ENCODE results near the gene BCL2A1. TPM values are rescaled to one million over a fixed set of nuclear protein-coding genes. Genes with fewer than 3 reads are reported as not detected.

BCL2A1 gene
- total RNA-seq, 2 experiments from 2014 or later, result 23.1 to 26.3 TPM

DNA sequence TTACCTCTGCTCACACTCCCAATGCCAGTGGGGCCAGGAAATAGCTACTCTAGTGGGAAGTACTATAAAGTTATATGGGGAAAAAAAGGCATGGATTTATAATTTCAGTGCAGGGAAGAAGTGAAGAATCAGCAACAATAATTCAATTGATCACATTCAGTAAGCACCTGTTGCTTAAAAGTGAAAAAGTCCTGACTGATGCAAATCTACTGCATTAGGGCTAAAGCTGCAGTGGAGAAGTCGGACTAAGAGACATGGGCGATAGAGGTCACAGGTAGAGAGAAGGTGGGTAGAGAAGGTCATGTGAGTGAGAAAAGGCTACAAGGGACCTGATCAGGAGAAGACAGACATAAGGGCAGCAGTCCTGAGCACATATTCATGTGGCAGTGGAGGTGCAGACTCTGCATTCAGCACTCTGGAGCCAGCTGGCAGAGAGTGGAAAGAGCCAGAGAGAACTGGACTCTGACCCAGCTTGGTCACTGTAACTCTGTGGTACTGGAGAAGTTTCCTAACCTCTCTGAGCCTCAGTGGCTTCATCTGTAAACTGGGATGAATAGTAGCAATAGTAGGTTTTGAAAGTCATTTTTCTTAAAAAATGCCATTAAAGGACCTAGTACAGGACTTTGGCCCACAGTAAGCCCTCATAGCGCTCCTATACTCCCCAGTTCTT, 17.6 kb upstream of the BCL2A1 start:
- Mint-ChIP-seq H3K4me3 (no peak overlapping the region), H3K36me3 (ENCODE audit: low read depth) (no peaks in the 10 kb centered on the region), H3K9me3 (ENCODE audit: insufficient read depth) (no peaks in the 10 kb centered on the region), H3K4me1 (ENCODE audit: low read depth) (peaks cover 3% of the 10 kb centered on the region), H3K27ac (no peak overlapping the region), H3K27me3 (ENCODE audit: low read depth) (peaks cover 7% of the 10 kb centered on the region)
- DNase-seq (no peak), ATAC-seq (no peak)
- ChIA-PET POLR2A (no interaction called here), CTCF (interaction anchor here (0.8 to 2.3 kb wide), 3 partner anchors 11 to 138 kb away, joined by 3 to 10 read pairs (median 4); no protein-coding TSS in a partner anchor)

DNA sequence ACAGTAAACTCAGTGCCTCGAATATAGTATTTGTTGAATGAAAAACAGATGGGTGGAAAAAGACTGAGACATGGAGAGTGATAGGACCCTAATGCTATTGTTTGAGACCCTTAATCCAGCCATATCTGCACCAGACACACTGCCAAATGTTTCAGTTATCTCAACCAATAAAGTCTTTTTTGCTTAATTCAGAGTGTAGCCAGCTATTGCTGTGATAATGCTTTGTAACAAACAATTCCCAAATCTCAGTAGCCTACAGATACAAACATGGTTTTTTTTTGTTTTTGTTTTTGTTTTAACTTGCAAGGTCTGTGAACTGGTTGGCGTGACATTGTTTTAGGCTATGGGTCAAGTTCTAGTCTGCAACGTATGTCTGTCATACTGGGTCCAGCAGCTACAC, 17.0 kb upstream of the BCL2A1 start:
- H3K4me1 Mint-ChIP-seq (ENCODE audit: low read depth), result no peaks in the 10 kb centered on the region
- CTCF ChIA-PET, result interaction anchor here (1.7 kb wide), 1 partner anchor 11 kb away, joined by 4 read pairs; no protein-coding TSS in a partner anchor
- no peak overlapping the region for H3K27ac Mint-ChIP-seq
- no peaks in the 10 kb centered on the region for H3K9me3 Mint-ChIP-seq (ENCODE audit: insufficient read depth)
- ATAC-seq (no peak), DNase-seq (no peak)
- POLR2A ChIA-PET, result no interaction called here
- H3K36me3 Mint-ChIP-seq (ENCODE audit: low read depth), result no peaks in the 10 kb centered on the region
- H3K4me3 Mint-ChIP-seq, result no peak overlapping the region
- peaks cover 7% of the 10 kb centered on the region for H3K27me3 Mint-ChIP-seq (ENCODE audit: low read depth)

DNA sequence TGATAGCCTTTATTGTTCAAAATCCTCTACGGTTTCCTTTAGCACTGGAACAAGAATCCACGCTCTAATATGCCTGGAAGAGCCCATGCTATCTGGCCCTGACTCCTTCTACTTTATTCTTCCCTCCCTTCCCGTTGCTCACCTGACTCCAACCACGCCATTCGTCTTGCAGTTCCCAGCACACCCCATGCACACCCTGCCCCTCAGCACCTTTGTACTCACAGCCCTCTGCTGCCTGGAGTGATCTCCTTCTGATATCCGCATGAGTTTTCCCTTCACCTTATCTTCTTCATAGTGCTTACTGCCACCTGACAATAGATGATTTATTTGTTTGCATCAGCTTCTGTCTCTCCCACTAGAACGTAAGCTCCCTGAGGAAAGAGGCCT, 16.6 kb upstream of the BCL2A1 start:
- H3K9me3 Mint-ChIP-seq (ENCODE audit: insufficient read depth), result no peaks in the 10 kb centered on the region
- no peaks in the 10 kb centered on the region for H3K36me3 Mint-ChIP-seq (ENCODE audit: low read depth)
- no peak for ATAC-seq
- no peaks in the 10 kb centered on the region for H3K4me1 Mint-ChIP-seq (ENCODE audit: low read depth)
- ChIA-PET CTCF (interaction anchor here (1.7 kb wide), 1 partner anchor 10 kb away, joined by 4 read pairs; no protein-coding TSS in a partner anchor), POLR2A (no interaction called here)
- H3K4me3 Mint-ChIP-seq, result no peak overlapping the region
- no peak for DNase-seq
- H3K27me3 Mint-ChIP-seq (ENCODE audit: low read depth), result peaks cover 7% of the 10 kb centered on the region
- H3K27ac Mint-ChIP-seq, result no peak overlapping the region

DNA sequence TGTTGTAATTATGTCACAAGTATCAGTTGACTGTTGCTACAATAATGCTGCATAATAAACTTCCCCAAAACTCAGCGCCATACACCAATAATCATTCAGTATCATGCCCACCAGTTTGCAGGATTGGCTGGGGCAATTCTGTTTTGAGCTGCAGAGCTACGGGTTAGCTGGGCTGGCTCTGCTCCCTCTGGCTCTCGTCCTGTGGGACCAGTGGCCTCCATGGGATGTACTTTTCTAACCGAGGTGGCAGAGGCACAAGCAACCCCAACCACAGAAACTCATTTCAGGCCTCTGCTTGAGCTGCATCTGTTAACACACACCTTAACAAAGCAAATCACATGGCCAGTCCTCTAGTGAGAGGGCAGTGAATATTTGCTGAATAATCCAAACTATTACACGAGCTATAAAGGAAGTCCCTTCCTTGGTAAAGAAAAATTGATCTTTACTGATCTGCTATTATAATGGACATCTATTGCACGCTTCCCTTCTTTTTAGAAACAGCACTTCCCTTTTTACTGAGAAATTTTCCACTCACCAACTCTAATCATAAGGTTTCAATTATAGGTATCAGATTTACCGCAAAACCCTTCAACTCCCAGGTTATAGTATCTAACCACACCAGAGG, 10.9 kb upstream of the BCL2A1 start:
- Mint-ChIP-seq H3K9me3 (ENCODE audit: insufficient read depth) (no peaks in the 10 kb centered on the region), H3K36me3 (ENCODE audit: low read depth) (no peaks in the 10 kb centered on the region), H3K27ac (no peak overlapping the region), H3K4me1 (ENCODE audit: low read depth) (peaks cover 14% of the 10 kb centered on the region), H3K4me3 (no peak overlapping the region), H3K27me3 (ENCODE audit: low read depth) (no peaks in the 10 kb centered on the region)
- ChIA-PET POLR2A (interaction anchor here (1.3 kb wide), 1 partner anchor 59 kb away, joined by 3 read pairs; no protein-coding TSS in a partner anchor), CTCF (interaction anchor here (0.8 to 1.7 kb wide), 4 partner anchors 9 to 128 kb away, joined by 4 to 6 read pairs (median 4); no protein-coding TSS in a partner anchor)
- DNase-seq, result no peak
- no peak for ATAC-seq

DNA sequence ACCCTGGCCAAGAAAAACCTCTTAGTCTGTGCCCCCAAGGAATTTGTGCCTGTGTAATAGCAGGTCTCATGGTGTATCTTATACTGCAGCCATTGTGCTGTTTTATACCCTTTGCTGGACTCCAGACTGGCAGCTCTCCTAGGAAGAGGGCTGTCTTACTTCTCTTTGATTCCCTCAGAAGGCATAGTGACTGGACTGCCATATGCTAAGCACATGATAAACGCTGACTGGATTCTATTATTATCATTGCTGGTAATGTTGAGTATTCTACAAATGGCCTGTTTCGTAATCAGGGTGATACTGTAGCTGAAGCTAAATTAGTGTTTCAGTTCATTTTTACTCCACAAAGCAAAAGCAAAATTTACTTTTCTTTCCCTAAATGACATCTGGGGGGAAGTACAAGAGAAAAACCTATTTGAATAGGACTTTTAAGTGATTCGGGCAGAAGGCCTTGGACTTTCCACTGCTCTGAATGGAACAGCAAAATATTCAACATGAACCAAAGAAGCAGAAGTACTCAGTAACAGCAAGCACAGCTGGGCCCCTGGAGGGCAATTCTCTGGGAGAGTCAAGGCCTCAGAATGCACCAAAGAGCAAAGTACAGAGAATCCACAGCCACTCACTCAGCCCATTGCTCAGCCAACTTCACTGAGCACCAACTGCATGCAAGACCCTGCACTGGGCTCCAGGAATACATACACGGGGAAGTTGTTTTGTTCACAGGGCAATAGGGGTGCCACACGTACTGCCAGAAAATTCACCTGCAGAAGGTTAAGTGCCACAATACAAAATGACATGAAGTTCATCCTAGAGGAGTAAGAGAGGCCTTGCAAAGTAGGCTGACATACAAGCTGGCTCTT, 7.9 kb upstream of the BCL2A1 start:
- Mint-ChIP-seq H3K27ac (no peak overlapping the region), H3K9me3 (ENCODE audit: insufficient read depth) (no peaks in the 10 kb centered on the region), H3K36me3 (ENCODE audit: low read depth) (no peaks in the 10 kb centered on the region), H3K4me1 (ENCODE audit: low read depth) (peaks cover 15% of the 10 kb centered on the region), H3K27me3 (ENCODE audit: low read depth) (no peaks in the 10 kb centered on the region), H3K4me3 (no peak overlapping the region)
- ATAC-seq, result no peak
- CTCF ChIA-PET, result no interaction called here
- DNase-seq, result no peak
- POLR2A ChIA-PET, result interaction anchor here (1.4 kb wide), 1 partner anchor 56 kb away, joined by 4 read pairs; no protein-coding TSS in a partner anchor

DNA sequence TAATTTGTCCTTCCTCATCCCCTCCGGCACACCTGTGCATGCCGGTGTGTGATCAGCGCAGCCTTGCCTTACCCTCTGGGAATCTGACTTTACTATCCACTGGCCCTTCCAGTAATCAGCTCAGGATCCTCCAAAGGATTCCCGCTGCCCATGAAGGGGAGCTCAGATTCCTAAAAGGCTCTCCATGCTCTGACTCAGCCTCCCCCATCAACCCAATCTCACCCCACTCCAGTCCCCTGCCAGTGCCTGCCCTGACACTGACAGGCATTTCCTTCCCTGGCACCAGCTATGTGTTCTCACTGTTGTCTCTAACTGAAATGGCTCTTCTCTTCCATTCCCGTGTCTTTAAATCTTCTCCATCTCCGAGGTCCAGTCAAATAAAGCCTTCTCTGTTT, 7.3 kb upstream of the BCL2A1 start:
- no peak for ATAC-seq
- Mint-ChIP-seq H3K27ac (no peak overlapping the region), H3K4me1 (ENCODE audit: low read depth) (peaks cover 21% of the 10 kb centered on the region), H3K36me3 (ENCODE audit: low read depth) (no peaks in the 10 kb centered on the region), H3K9me3 (ENCODE audit: insufficient read depth) (no peaks in the 10 kb centered on the region), H3K4me3 (no peak overlapping the region), H3K27me3 (ENCODE audit: low read depth) (no peaks in the 10 kb centered on the region)
- no peak for DNase-seq
- ChIA-PET CTCF (interaction anchor here (1.3 kb wide), 1 partner anchor 14 kb away, joined by 5 read pairs; no protein-coding TSS in a partner anchor), POLR2A (interaction anchor here (1.4 kb wide), 1 partner anchor 55 kb away, joined by 4 read pairs; no protein-coding TSS in a partner anchor)

DNA sequence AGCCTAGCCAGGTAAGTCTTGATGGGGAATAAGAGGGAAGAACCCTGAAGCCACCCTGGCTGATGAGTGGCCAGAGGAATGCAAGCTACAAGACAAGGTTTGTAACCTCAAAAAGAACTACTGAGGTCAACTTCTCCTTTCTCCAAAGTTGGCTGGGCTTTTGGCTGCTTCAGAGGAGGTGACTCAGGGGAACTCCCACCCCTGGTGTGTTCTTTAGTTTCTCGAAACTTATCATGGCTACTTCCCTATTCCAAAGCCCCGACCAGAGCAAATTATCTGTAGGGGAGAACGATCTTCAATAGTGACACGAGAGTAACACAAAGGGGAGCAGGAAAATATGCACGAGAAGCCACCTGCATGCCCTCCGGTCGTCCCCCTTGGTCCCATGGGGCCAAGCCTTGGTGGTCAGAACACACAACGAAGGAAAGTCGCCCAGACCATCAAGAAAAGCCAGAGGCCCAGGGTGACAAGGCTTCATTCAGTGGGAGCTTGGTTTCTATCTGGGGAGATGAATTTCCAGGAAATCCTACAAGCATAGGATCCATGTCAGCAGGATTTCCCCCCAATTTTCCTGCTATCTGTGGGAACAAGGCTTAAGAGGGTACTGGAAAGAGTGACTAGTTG, 6.5 kb upstream of the BCL2A1 start:
- Mint-ChIP-seq H3K4me1 (ENCODE audit: low read depth) (peaks cover 27% of the 10 kb centered on the region), H3K9me3 (ENCODE audit: insufficient read depth) (no peaks in the 10 kb centered on the region), H3K36me3 (ENCODE audit: low read depth) (no peaks in the 10 kb centered on the region), H3K27ac (no peak overlapping the region), H3K27me3 (ENCODE audit: low read depth) (no peaks in the 10 kb centered on the region), H3K4me3 (no peak overlapping the region)
- ChIA-PET POLR2A (interaction anchor here (0.6 to 1.4 kb wide), 2 partner anchors 55 to 184 kb away, joined by 3 to 4 read pairs; no protein-coding TSS in a partner anchor), CTCF (interaction anchor here (1.0 to 1.3 kb wide), 2 partner anchors 11 to 15 kb away, joined by 4 to 5 read pairs; no protein-coding TSS in a partner anchor)
- DNase-seq (no peak), ATAC-seq (no peak)

DNA sequence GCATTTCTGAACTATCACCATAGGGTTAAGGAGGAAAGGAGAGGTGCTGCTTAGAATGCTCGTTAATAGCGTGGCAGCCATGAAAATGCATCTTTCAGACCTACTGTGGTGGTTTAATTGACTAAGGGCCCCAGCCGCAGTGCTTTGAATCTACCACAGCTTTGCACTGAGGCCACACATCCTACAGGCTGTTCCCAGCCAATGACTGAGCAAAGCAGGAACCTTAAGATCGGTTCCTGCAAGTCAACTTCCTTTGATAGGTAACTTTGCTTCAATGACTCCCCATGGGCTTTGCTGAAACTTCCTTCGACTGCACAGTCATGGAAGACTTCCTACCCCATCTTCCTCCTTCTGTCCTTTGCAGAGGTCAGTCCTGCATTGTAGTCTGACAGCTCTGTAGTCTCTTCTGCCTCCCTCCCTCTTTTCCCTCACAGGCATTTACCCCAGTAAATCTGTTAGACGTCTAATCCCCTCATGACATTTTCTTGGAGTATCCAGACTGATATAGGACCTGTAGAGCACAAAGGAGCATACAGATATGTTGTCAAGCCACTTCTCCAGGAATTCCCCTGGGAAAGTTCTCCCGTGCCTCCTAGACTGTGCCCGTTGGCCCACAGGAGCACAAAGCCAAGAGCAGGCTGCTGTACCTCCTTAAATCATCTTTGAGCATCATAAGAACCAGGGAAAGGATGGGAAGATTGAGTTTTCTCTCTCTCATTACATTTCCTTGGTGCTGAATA, 2.6 kb upstream of the BCL2A1 start:
- Mint-ChIP-seq H3K27ac (peak overlapping the region; percentile 26), H3K9me3 (ENCODE audit: insufficient read depth) (no peaks in the 10 kb centered on the region), H3K4me3 (no peak overlapping the region), H3K4me1 (ENCODE audit: low read depth) (peaks cover 33% of the 10 kb centered on the region), H3K27me3 (ENCODE audit: low read depth) (no peaks in the 10 kb centered on the region), H3K36me3 (ENCODE audit: low read depth) (peaks cover 5% of the 10 kb centered on the region)
- CTCF ChIA-PET, result interaction anchor here (0.8 to 1.0 kb wide), 2 partner anchors 8 to 19 kb away, joined by 3 to 4 read pairs; no protein-coding TSS in a partner anchor
- POLR2A ChIA-PET, result interaction anchor here (1.1 to 1.3 kb wide), 2 partner anchors 51 to 77 kb away, joined by 4 to 6 read pairs; partner anchors contain the start of gene MTHFS
- DNase-seq (peak; percentile 54), ATAC-seq (peak; percentile 26)

DNA sequence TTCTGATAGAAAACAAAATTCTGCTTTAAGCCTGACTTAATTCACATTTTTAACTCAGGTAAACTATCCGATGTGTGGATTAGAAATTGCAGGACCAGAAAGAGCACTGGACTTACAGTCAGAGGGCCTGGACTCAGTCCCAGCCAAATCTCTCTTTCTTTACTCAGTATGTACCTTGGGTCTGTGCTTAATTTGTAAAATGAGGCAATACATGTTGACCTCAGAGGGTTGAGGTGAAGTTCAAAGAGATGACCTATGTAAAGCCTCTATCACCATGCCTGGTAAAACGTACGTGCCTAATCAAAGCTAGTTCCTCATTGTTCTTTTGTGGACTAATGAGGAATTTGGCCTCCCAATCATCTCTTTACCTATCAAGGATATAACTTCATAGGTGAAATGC, 1.9 kb upstream of the BCL2A1 start:
- ChIA-PET CTCF (interaction anchor here (0.8 to 1.0 kb wide), 2 partner anchors 9 to 20 kb away, joined by 3 to 4 read pairs; no protein-coding TSS in a partner anchor), POLR2A (interaction anchor here (1.1 to 1.3 kb wide), 2 partner anchors 50 to 76 kb away, joined by 4 to 6 read pairs; partner anchors contain the start of gene MTHFS)
- Mint-ChIP-seq H3K27ac (peak overlapping the region; percentile 54), H3K36me3 (ENCODE audit: low read depth) (peaks cover 5% of the 10 kb centered on the region), H3K27me3 (ENCODE audit: low read depth) (no peaks in the 10 kb centered on the region), H3K9me3 (ENCODE audit: insufficient read depth) (no peaks in the 10 kb centered on the region), H3K4me1 (ENCODE audit: low read depth) (peaks cover 38% of the 10 kb centered on the region), H3K4me3 (no peak overlapping the region)
- DNase-seq, result no peak
- no peak for ATAC-seq

DNA sequence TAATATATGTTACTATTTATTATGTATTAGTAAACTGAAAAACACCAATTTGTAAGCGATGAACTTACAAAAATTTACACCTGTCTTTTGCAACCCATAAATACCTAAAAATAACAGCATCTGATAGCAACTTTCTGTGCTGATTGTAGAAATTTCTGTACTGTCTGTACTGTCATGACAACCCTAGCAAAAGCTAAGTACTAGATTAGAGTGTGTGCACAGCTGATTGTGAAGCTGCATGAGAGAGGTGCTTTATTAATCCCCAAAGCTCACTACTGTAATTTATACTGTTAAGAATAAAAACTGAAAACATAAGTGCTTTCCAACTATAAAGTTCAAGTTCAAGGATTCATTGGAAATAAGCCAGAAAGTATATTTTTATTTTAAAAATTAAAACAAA, 815 bp downstream of the BCL2A1 start:
- DNase-seq, result no peak
- Mint-ChIP-seq H3K36me3 (ENCODE audit: low read depth) (peaks cover 13% of the 10 kb centered on the region), H3K4me1 (ENCODE audit: low read depth) (peaks cover 63% of the 10 kb centered on the region), H3K9me3 (ENCODE audit: insufficient read depth) (no peaks in the 10 kb centered on the region), H3K4me3 (peak overlapping the region; percentile 91), H3K27me3 (ENCODE audit: low read depth) (no peaks in the 10 kb centered on the region), H3K27ac (peak overlapping the region; percentile 94)
- ATAC-seq, result no peak
- CTCF ChIA-PET, result interaction anchor here (1.2 to 1.6 kb wide), 2 partner anchors 22 to 115 kb away, joined by 3 to 6 read pairs; no protein-coding TSS in a partner anchor
- POLR2A ChIA-PET, result interaction anchor here (5.1 to 5.2 kb wide), 2 partner anchors 48 to 72 kb away, joined by 41 to 77 read pairs; no protein-coding TSS in a partner anchor

All from activated CD8-positive, alpha-beta T cell treated with anti-CD3 and anti-CD28 coated beads, Interleukin-2, amount 10 ng/mL, durations not matched to agents 7 days and 5 days (primary cell).